HG02973 (cell line): ENCODE results near the gene FRYL.
"Not testable (repeated sequence)": the region's sequence is repeated elsewhere in the genome, so short reads cannot be mapped to it uniquely, and the experiment has no call there.

Source experiments
- ATAC-seq: cut with Tn5 transposase; IDR thresholded peaks from one replicate; pipeline ENCODE4 v1.9.1; 2021; ENCODE audit warnings: moderate library complexity; ENCODE audit not compliant: unreplicated experiment

FRYL gene

DNA sequence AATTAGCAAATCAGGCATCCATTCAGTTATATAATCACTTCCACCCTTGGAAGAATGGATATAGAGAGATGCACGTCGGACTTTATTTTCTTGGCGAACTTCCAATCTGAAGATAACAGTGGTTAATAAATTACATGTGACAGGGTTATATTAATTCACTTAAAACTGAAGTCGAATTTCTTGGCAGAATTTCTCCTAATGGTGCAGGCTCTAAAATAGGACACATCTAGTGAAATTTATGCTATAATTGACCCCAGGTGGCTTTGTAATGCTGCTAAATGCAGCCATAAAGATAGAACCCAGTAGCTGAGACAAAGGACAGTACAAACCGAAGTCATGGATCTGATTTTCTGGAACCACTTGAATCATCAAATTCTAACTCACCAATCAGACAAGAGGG is 317.7 kb downstream of the FRYL start:
- ATAC-seq, result no peak

GRCh38 chr4:48461000-48461399 is 319.1 kb downstream of the FRYL start:
- no peak for ATAC-seq

DNA sequence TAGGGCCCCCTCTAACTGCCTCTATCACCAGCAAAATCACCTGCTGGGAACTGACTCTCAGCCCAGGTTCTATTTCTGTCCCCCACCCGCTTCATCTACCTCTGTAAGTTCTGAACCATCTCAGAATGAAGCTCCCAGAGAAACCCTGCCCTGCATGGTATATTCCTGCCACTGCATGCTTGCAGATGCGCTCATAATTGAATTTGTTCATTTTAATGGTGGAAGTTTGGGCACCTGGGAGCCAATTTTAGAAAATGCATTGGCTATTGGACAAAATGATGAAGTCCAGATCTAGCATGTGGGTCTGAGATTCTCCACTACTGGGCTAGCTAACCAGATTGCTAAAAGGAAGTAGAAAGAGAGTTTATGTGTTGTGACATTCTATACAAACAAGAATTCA is 325.5 kb downstream of the FRYL start:
- no peak for ATAC-seq

DNA sequence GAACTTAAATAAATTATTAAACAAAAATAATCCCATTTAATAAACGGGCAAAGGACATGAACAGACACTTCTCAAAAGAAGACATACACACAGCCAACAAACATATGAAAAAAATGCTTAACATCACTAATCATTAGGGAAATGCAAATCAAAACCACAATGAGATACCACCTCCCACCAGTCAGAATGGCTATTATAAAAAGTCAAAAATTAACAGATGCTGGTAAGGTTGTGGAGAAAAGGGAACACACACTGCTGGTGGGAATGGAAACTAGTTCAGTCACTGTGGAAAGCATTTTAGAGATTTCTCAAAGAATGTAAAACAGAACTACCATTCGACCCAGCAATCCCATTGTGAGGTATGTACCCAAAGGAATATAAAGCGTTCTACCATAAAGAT is 328.4 kb downstream of the FRYL start:
- ATAC-seq, result not testable (repeated sequence)

DNA sequence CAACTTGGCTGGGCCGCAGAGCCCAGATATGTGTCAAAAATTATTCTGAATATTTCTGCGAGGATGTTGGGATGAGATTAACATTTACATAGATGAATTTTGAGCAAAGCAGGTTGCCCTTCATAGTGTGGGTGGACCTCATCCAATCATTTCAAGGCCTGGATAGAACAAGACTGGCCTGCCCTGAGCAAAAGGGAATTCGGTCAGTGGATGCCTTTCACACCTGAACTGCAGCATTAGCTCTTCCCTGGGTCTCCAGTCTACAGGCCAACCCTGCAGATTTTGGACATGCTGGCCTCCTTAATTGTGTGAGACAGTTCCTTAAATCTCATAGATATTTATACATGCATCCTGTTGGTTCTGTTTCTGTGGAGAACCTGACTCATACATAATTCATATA is 329.3 kb downstream of the FRYL start:
- ATAC-seq, result no peak

- no peak for ATAC-seq
These were observed 330.9 kb downstream of the FRYL start for GRCh38 chr4:48449151-48449550.
